ENCODE data around the gene VARS1.
"Not testable (repeated sequence)": the region's sequence is repeated elsewhere in the genome, so short reads cannot be mapped to it uniquely, and the experiment has no call there.

VARS1 gene

GRCh38 chr6:31794294-31794865 is 1.2 kb downstream of the VARS1 start:
- no peak for DNase-seq (ENCODE audit: low read depth in 3 of 3)

- not testable (repeated sequence) for DNase-seq (ENCODE audit: low read depth in 3 of 3)
Observed at GRCh38 chr6:31793927-31794245, 1.7 kb downstream of the VARS1 start.

- no peak for DNase-seq (ENCODE audit: low read depth in 3 of 3)
Observed at GRCh38 chr6:31792761-31793171, 2.8 kb downstream of the VARS1 start.

DNA sequence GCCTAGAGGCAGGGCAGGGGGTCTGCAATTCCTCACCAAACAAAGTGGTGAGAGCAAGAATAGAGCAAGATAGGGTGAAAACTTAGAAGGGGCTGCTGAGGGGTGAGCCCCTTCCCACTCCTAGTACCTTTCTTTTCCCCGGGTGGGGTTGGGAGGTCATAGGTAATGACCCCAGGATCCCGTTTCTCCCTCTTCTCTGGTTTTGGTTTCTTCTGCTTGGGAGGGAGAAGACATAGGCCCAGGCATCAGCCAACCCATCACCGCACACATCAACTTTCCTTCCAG is 3.5 kb downstream of the VARS1 start:
- no peak for DNase-seq (ENCODE audit: low read depth in 3 of 3)

DNA sequence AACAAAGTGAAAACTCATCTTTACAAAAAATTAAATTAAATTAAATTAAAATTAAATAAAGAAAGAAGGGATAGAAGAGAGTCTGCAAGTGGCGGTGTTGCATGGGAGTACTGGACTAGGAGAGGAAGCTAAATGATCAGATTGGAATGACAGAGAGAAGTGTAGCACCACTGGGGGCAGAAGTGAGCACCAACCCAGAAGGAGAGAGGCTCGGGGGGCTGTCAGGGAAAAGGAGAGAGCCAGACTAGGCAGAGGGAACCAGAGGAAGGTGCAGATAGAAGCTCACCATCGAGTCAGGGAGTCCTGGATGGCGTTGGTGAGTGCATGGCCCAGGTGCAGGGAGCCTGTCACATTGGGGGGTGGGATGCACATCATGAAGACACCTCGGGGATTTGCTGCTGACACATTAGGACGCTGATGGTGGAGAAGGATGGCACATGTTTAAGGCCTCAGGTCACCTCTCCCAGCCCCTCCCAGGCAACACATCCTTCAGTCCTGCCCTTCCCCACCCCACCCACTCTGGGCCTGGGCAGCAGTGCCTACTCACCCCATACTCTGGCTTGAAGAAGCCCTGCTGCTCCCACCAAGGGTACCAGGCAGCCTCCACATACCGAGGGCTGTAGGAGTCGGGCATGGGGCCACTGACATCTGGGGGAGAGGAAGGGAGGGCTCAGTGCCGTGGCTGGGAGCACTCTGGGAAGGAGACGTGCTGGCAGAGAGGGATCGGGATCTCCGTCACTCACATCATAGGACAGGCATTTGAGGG is 4.0 kb downstream of the VARS1 start:
- no peak for DNase-seq (ENCODE audit: low read depth in 3 of 3)

GRCh38 chr6:31785475-31785874 is 10.1 kb downstream of the VARS1 start:
- no peak for DNase-seq (ENCODE audit: low read depth in 3 of 3)

DNA sequence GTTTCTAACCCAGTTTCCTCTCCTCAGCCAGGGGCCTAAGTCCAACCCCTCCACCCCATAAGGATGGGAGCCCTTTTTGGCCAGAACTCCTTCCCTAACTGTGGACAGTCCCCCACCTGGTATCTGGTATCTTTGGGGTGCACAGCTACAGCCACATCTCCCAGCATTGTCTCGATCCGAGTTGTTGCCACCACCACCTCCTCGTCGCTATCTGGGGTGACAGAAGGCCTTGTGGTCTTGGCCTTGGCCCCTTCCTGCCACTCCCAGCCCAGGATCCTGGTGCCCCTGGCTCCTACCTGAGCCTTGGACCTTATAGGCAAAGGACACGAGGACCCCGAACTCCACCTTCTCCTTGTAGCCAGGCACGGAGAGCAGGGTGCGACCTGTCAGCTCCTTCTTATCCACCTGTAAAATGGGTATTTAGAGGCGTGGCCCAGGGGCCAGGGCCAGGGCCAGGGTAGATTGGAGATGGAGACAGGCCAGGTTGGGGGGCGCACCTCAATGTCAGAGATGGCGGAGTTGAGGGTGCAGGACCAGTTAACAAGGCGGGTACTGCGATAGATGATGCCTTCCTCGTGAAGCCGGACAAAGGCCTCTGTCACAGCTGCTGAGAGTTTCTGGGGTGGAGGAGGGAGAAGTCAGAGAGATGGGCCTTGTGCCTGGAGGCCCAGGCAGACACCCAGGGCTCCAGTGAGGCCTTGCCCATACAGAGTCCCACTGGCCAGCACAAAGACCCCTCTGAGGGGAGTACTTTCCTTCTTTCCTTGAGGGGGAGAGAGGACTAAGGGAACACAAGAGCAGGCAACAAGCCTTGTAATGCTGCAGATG is 11.2 kb downstream of the VARS1 start:
- DNase-seq (ENCODE audit: low read depth in 3 of 3): no peak

- DNase-seq (ENCODE audit: low read depth in 3 of 3): no peak
Observed at GRCh38 chr6:31782126-31782855, 13.3 kb downstream of the VARS1 start.

DNA sequence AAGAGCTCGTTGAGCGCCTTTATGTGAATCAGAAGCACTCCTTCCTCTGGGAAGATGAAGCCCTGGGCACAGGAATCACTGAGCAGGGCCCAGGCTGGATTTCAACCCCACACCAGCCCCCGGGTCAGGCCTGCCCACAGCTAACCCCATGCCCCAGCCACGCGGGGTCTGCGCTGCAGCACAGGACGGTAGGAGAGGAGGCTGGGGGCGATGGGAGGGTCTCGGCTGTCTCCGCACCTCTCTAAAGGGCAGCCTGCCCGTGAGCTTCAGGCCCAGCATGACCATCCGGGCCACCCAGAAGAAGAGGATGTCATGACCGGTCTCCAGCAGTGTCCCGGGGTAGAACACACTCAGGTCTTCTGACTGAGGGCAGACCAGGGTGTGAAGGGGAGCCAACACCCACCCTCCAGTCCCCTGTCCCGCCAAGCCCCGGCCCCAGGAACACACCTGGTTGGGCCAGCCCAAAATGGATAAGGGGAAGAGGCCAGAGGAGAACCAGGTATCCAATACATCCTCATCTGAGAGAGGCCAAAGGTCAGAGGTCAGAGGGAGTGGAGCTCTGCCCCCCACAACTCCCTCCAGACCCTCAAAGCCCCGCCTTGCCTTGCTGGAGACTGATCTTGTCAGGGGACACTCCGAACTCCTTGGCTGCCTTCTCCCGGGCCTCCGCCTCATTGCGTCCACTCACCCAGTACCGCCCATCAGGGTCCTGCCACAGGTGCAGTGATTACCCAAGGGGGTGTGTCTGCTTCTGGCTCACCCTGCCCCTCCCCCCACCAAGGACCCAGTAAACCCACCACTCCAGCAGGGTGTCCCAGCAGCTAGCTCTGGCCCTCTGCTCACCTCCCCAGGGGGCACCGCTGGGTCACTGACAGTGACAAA is 14.1 kb downstream of the VARS1 start:
- DNase-seq (ENCODE audit: low read depth in 3 of 3): no peak

DNA sequence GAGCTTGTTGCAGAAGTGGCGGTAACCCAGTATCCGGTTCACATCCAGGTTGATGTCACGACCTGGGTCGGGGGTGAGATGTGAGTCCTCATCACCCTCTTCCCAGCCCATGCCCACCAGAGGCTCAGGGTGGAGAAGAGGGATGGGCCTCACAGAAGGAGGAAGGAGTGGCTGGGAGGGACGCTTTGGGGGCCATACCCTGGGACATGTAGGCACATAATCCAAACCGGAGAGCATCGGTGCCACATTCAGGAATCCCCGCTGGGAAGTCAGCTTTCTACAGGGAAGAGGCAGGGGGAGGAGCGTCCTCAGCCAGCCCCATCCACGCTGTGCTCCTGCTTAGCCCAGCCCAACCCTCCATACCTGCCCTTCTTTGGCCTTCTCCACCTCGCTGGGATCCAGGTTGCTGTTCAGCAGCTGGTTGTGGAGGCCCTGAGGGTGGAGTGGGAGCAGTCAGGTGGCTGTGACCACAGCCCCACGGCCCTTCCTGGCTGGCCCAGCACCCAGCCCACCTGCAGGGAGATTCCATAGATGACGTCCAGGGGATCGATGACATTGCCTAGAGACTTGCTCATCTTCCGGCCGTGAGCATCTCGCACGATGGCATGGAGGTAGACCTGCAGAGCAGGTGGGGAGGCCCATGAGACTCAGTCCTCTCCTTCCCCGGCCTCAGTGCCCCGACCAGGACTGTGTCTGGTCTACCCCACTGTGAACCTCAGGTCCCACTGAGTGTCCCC is 14.9 kb downstream of the VARS1 start:
- DNase-seq (ENCODE audit: low read depth in 3 of 3): no peak

DNA sequence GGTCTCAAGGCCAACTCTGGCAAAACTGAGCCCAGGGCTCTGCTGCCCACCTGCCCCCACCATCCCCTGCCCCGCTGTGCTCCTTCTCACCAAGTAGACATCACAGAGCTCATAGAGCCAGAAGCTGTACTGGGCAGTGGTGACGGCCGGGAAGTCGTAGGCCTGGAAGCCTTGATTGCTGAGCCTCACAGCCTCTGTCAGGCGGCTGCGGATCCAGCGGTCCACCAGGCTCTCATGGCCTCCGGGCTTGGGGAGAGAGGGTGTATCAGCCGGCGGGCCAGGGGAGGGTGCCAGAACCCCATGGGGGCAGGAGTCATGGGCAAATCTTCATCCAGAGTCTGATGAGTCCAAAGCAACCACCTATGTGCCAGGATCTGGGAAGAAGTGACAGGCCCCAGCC is 15.6 kb downstream of the VARS1 start:
- no peak for DNase-seq (ENCODE audit: low read depth in 3 of 3)

- no peak for DNase-seq (ENCODE audit: low read depth in 3 of 3)
Observed at GRCh38 chr6:31778999-31779885, 16.3 kb downstream of the VARS1 start.

GRCh38 chr6:31778193-31778592 is 17.4 kb downstream of the VARS1 start:
- DNase-seq (ENCODE audit: low read depth in 3 of 3): no peak

- no peak for DNase-seq (ENCODE audit: low read depth in 3 of 3)
Observed at GRCh38 chr6:31777667-31778050, 17.9 kb downstream of the VARS1 start.

DNA sequence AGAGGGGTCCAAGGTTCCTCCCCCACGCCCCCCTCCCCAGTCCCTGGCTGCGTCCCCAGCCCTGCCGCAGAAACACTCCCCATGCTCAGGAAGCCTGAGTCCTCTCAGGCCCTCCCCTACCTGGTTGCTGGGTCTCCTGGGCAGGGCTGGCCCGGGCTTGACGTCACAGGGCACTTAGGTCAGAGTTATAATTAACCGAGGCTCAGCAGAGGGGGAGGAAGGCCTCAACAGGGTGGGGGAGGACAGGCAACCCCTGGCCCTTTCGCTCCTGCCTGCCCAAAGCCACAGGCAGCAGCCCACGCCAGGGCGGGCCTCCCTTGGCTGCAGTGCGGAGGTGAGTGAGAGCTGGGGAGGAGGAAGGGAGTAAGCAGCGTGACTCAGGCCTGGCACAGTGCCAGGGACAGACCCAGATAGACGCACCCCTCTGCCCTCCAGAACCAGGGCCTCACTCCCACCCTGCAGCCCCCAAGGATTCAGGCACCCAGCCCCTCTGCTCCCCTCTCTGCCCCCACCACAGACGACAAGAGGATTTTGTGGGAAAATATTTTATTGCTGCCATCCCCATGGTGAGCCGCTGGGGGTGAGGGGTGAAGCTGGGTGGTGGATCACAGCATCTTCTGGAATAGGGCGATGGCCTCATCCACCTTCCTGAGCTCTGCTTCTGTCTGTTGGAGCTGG is 18.4 kb downstream of the VARS1 start, which contains the start of gene VWA7:
VWA7 (minus strand) TSS at position 340 of the 678 bp plus-strand sequence. CDS start 549 bp downstream, outside the sequence.
- peak; percentile 62 to 74 (median 67) for DNase-seq (ENCODE audit: low read depth in 3 of 3)

- DNase-seq (ENCODE audit: low read depth in 3 of 3): no peak
Observed at GRCh38 chr6:31776485-31776988, 19.0 kb downstream of the VARS1 start.

DNA sequence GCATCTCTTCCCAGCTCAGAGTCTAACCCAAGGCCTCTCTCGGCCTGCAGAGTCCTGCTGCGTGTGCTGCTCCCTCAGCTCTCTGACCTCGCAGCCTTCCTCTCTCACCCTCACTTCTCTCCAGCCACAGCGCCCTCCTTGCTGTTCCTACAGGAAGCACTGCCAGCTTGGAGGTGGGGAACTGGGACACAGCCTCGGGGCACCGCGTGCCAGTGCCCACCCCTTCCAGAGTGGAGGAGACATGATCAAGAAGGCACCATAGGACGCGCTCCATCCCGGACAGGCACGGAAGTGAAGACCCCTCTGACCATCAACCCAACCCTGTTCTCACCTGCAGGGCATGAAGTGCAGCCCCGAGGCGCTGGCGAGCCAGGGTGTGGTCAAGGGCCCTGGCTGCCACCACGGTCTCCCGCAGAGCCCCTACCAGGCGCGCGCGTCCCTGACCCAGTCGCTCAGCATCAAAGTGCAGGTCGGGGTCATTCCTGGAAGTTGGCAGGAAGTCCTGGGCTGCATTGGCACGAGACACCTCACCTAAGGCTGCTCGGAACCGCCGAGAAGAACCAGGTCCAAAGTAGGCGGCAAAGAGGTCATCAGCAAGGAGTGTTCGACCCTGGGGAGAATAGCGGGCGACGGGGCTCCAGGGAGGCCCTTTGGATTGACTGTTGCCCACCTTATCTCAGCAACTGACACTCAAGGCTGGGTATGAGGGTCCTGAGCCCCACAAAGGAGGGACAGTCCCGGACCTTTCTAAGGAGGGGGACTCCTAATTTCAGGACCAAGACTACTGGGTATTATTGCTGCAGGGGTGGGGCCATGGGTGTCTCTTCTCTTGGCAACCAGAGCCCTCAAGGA is 19.7 kb downstream of the VARS1 start:
- DNase-seq (ENCODE audit: low read depth in 3 of 3): no peak

DNA sequence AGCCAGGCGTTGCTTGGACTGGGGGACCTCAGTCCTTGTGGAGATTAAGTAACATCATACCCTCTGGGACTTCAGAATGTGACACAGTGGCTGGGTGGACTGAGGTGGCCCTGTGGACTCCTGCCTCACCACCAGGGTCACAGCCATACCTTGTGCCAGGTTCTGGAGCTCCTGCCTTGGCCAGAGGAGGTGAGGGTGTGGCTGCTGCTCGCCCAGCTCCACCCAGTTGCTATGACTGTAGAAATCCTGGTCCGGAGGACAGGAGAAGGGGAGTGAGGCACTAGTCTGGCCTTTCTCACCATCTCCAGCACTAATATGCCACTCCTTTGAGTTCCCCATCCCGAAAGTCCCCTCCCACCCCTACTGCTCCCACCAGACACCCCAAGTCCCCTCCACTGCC is 20.4 kb downstream of the VARS1 start:
- DNase-seq (ENCODE audit: low read depth in 3 of 3): no peak
